NCI-H345 treated with DMSO at 0.1 percent for 48 hours (cell line): ENCODE data around the gene BFSP2.

Experiments used
- DNase-seq: peaks from one replicate; lab custom pipeline; 2025; ENCODE audit not compliant: unreplicated experiment; lab: John Stamatoyannopoulos, UW

BFSP2 gene

GRCh38 chr3:133381346-133382109, 18.3 kb upstream of the BFSP2 start:
- no peak for DNase-seq

GRCh38 chr3:133383175-133383574, 16.7 kb upstream of the BFSP2 start:
- DNase-seq: no peak

GRCh38 chr3:133383741-133384140, 16.1 kb upstream of the BFSP2 start:
- DNase-seq: no peak

GRCh38 chr3:133384331-133385027, 15.4 kb upstream of the BFSP2 start:
- no peak for DNase-seq

GRCh38 chr3:133386876-133387275, 13.0 kb upstream of the BFSP2 start:
- DNase-seq: no peak

- no peak for DNase-seq
These were observed 12.5 kb upstream of the BFSP2 start for GRCh38 chr3:133387341-133387740.

- DNase-seq: no peak
These were observed 11.0 kb upstream of the BFSP2 start for GRCh38 chr3:133388696-133389395.

- no peak for DNase-seq
These were observed 9.1 kb upstream of the BFSP2 start for GRCh38 chr3:133390715-133391114.

- DNase-seq: no peak
These were observed 6.7 kb upstream of the BFSP2 start for GRCh38 chr3:133393204-133393603.

GRCh38 chr3:133393691-133394474, 6.0 kb upstream of the BFSP2 start:
- DNase-seq: no peak

GRCh38 chr3:133394561-133395311, 5.1 kb upstream of the BFSP2 start:
- DNase-seq: no peak

GRCh38 chr3:133396906-133397305, 3.0 kb upstream of the BFSP2 start:
- DNase-seq: no peak

GRCh38 chr3:133401374-133402135, 1.7 kb downstream of the BFSP2 start:
- no peak for DNase-seq

- DNase-seq: no peak
These were observed 5.1 kb downstream of the BFSP2 start for GRCh38 chr3:133404920-133405319.

- no peak for DNase-seq
These were observed 8.5 kb downstream of the BFSP2 start for GRCh38 chr3:133408366-133408765.

GRCh38 chr3:133408961-133409360, 9.1 kb downstream of the BFSP2 start:
- no peak for DNase-seq

GRCh38 chr3:133410191-133410892, 10.5 kb downstream of the BFSP2 start:
- DNase-seq: no peak

- no peak for DNase-seq
These were observed 12.6 kb downstream of the BFSP2 start for GRCh38 chr3:133412183-133413132.
